NOMO-1 treated with dmso at 0.1 percent for 144 hours (cell line): ENCODE data around the gene BMP10.

Experiments
- DNase-seq: peaks from one replicate; lab custom pipeline; 2025; ENCODE audit not compliant: unreplicated experiment; lab: John Stamatoyannopoulos, UW

The BMP10 gene

DNA sequence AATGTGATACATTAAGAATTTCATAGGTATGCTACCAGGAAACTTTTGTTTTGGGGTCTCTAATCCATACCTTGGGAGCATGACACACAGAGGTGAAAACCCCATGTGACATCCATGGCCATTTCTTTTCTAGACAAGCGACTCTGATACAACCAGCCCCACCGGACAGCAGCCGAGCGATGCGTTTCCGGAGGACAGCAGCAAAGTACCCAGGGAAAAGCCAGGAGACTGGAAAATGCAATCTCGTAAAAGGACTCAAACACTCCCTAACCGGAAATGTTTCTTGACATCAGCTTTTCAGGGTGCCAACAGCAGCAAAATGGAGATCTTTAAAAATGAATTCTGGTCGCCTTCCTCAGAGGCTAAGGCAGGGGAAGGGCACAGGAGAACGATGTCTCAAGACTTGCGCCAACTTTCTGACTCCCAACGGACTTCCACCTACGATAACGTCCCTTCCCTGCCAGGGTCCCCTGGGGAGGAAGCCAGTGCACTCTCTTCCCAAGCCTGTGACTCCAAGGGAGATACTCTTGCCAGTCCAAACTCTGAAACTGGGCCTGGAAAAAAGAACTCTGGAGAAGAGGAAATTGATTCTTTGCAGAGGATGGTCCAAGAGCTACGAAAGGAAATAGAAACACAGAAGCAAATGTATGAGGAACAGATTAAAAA lies 48.9 kb downstream of the BMP10 start:
- DNase-seq: no peak

DNA sequence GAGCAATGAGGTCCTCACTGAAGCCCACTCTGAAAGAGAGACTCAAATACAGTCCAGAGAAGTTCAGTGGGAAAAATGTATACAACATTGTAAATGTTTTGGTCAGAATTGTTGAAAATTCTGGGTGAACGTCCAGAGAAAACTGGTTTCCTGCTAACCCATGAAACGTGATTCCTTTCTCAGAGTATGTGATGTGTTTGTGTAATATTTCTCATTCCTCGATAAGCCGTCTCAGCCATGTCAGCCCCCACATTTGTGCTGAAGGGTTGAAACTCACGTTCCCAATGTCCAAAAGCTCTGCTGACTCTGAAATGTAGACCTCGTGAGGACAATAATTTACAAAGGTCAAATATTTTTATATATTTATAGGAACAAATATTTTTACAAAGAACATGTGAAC lies 51.6 kb downstream of the BMP10 start:
- no peak for DNase-seq

DNA sequence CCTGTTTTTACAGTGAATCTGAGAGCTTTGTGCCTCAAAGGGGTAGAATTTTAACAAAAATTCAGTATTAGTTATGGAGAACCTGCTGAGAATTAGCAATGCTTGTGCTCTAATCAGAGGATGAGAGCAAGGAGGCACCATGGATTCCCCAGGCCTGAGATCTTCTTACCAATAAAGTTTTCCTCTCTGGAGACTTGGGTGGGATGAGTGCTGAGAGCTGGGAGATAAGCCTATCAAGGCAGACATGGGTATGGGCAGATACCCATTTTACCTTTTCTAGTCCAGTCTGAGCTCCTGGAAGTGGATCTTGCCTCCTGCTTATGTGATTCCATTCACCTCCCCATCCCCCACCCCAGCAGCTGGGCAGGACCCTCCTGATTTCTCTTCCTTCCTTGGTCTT lies 53.9 kb downstream of the BMP10 start:
- no peak for DNase-seq
